ENCODE results near the gene GNAQ. TPM values are rescaled to one million over a fixed set of nuclear protein-coding genes. Genes with fewer than 3 reads are reported as not detected.

GNAQ gene
- polyA plus RNA-seq, 2 donors: 11.3 to 12.8 TPM

GRCh38 chr9:77991191-77991590, 40.4 kb downstream of the GNAQ start:
- Histone ChIP-seq H3K36me3 (ENCODE audit: control insufficient read depth in 2 of 2, insufficient read depth in 2 of 2, low read length in 1 of 2) (no peaks in the 10 kb centered on the region), H3K27ac (ENCODE audit: low read depth in 2 of 2, low read length in 1 of 2) (no peak overlapping the region), H3K27me3 (ENCODE audit: control insufficient read depth in 1 of 2, insufficient read depth in 2 of 2, low read length in 2 of 2) (no peaks in the 10 kb centered on the region), H3K4me3 (ENCODE audit: low read depth in 1 of 2, low read length in 2 of 2) (no peak overlapping the region), H3K4me1 (ENCODE audit: control insufficient read depth in 2 of 2, insufficient read depth in 2 of 2, low read length in 1 of 2) (no peaks in the 10 kb centered on the region), H3K9me3 (ENCODE audit: control insufficient read depth in 2 of 2, insufficient read depth in 1 of 2, low read depth in 1 of 2, low read length in 1 of 2) (no peaks in the 10 kb centered on the region)
- WGBS, 2 donors: 75 to 84% methylated on average over 5 of the region's 5 CpGs

DNA sequence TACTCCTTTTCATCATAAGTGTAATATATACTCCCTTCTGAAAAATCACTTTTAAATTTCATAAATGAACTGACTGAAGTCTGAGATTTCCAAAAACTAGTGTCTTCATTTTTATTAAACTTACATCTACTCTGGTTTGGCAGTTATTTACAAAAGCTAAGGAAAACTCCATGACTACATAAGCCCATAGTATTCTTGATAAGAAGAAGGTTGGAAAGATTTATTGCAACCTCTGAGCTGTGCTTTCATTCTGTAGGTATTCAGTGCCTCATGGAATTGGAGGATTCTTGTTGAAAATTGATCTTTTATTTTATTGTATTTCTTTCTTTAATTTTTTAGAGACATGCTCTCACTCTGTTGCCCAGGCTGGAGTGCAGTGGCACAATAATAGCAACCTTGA, 41.7 kb downstream of the GNAQ start:
- no peaks in the 10 kb centered on the region for H3K9me3 ChIP-seq (ENCODE audit: control insufficient read depth in 2 of 2, insufficient read depth in 1 of 2, low read depth in 1 of 2, low read length in 1 of 2)
- no peaks in the 10 kb centered on the region for H3K27me3 ChIP-seq (ENCODE audit: control insufficient read depth in 1 of 2, insufficient read depth in 2 of 2, low read length in 2 of 2)
- H3K27ac ChIP-seq (ENCODE audit: low read depth in 2 of 2, low read length in 1 of 2): no peak overlapping the region
- no peaks in the 10 kb centered on the region for H3K36me3 ChIP-seq (ENCODE audit: control insufficient read depth in 2 of 2, insufficient read depth in 2 of 2, low read length in 1 of 2)
- no peak overlapping the region for H3K4me3 ChIP-seq (ENCODE audit: low read depth in 1 of 2, low read length in 2 of 2)
- H3K4me1 ChIP-seq (ENCODE audit: control insufficient read depth in 2 of 2, insufficient read depth in 2 of 2, low read length in 1 of 2): no peaks in the 10 kb centered on the region

GRCh38 chr9:77989458-77989857, 42.2 kb downstream of the GNAQ start:
- Histone ChIP-seq H3K36me3 (ENCODE audit: control insufficient read depth in 2 of 2, insufficient read depth in 2 of 2, low read length in 1 of 2) (no peaks in the 10 kb centered on the region), H3K4me3 (ENCODE audit: low read depth in 1 of 2, low read length in 2 of 2) (no peak overlapping the region), H3K4me1 (ENCODE audit: control insufficient read depth in 2 of 2, insufficient read depth in 2 of 2, low read length in 1 of 2) (no peaks in the 10 kb centered on the region), H3K27ac (ENCODE audit: low read depth in 2 of 2, low read length in 1 of 2) (no peak overlapping the region), H3K27me3 (ENCODE audit: control insufficient read depth in 1 of 2, insufficient read depth in 2 of 2, low read length in 2 of 2) (no peaks in the 10 kb centered on the region), H3K9me3 (ENCODE audit: control insufficient read depth in 2 of 2, insufficient read depth in 1 of 2, low read depth in 1 of 2, low read length in 1 of 2) (no peaks in the 10 kb centered on the region)
- 73 to 83% methylated on average over 2 of the region's 2 CpGs for WGBS, 2 donors

DNA sequence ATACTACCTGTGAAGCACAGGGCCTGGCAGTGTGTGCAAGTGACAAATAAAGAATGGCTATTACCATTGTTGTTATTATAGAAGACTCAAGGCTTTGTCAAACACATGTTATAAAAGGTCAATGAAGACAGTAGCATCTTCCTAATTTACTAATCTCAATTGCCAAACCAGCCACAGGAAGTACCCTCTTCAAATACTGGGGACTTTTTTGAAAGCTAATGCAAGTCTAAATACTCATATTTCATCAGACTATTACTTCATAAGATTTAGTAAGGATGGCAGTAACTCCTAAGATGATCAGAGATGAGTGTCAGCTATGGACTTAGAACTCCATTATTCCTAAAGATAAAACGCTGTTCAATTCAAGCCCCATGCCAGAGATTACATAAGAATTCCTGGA, 43.0 kb downstream of the GNAQ start:
- Histone ChIP-seq H3K4me1 (ENCODE audit: control insufficient read depth in 2 of 2, insufficient read depth in 2 of 2, low read length in 1 of 2) (no peaks in the 10 kb centered on the region), H3K27ac (ENCODE audit: low read depth in 2 of 2, low read length in 1 of 2) (no peak overlapping the region), H3K4me3 (ENCODE audit: low read depth in 1 of 2, low read length in 2 of 2) (no peak overlapping the region), H3K36me3 (ENCODE audit: control insufficient read depth in 2 of 2, insufficient read depth in 2 of 2, low read length in 1 of 2) (no peaks in the 10 kb centered on the region), H3K9me3 (ENCODE audit: control insufficient read depth in 2 of 2, insufficient read depth in 1 of 2, low read depth in 1 of 2, low read length in 1 of 2) (no peaks in the 10 kb centered on the region), H3K27me3 (ENCODE audit: control insufficient read depth in 1 of 2, insufficient read depth in 2 of 2, low read length in 2 of 2) (no peaks in the 10 kb centered on the region)
- WGBS, 2 donors: 35 to 51% methylated on average over 1 of the region's 1 CpG

DNA sequence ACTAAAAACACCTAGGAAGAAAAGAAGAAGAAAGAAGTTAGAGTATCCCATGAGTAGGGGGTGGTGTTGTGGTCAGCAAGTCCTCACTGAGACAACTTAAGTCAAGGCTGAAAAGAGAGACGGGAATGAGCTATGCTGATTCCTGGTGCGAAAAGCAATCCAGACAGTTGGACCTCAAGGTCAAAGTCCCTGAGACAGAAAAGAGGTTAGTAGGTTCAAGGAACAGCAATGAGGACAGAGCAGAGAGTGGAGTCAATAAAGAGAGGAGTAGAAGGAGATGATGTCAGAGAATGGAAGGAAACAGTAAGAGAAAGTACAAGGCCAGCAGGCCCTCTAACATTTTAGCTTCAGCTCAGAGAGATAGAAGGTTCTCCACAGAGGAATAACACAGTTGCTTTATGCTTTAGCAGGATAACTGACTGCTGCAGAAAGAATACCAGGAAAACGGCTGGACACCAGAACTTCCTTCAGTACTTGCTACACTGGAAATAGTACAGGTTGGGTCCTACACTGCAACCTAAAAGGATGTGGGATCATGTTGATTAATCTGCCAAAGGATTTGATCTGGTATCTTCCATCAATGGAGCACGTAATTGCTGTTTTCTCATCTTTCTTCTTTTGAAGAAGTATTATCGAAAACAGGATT, 43.6 kb downstream of the GNAQ start:
- Histone ChIP-seq H3K4me3 (ENCODE audit: low read depth in 1 of 2, low read length in 2 of 2) (no peak overlapping the region), H3K4me1 (ENCODE audit: control insufficient read depth in 2 of 2, insufficient read depth in 2 of 2, low read length in 1 of 2) (no peaks in the 10 kb centered on the region), H3K27ac (ENCODE audit: low read depth in 2 of 2, low read length in 1 of 2) (no peak overlapping the region), H3K27me3 (ENCODE audit: control insufficient read depth in 1 of 2, insufficient read depth in 2 of 2, low read length in 2 of 2) (no peaks in the 10 kb centered on the region), H3K36me3 (ENCODE audit: control insufficient read depth in 2 of 2, insufficient read depth in 2 of 2, low read length in 1 of 2) (no peaks in the 10 kb centered on the region), H3K9me3 (ENCODE audit: control insufficient read depth in 2 of 2, insufficient read depth in 1 of 2, low read depth in 1 of 2, low read length in 1 of 2) (no peaks in the 10 kb centered on the region)
- WGBS, 2 donors: 80 to 87% methylated on average over 5 of the region's 5 CpGs

- no peaks in the 10 kb centered on the region for H3K27me3 ChIP-seq (ENCODE audit: control insufficient read depth in 1 of 2, insufficient read depth in 2 of 2, low read length in 2 of 2)
- no peak overlapping the region for H3K4me3 ChIP-seq (ENCODE audit: low read depth in 1 of 2, low read length in 2 of 2)
- 74 to 87% methylated on average over 7 of the region's 7 CpGs for WGBS, 2 donors
- no peaks in the 10 kb centered on the region for H3K4me1 ChIP-seq (ENCODE audit: control insufficient read depth in 2 of 2, insufficient read depth in 2 of 2, low read length in 1 of 2)
- H3K36me3 ChIP-seq (ENCODE audit: control insufficient read depth in 2 of 2, insufficient read depth in 2 of 2, low read length in 1 of 2): no peaks in the 10 kb centered on the region
- H3K27ac ChIP-seq (ENCODE audit: low read depth in 2 of 2, low read length in 1 of 2): no peak overlapping the region
- H3K9me3 ChIP-seq (ENCODE audit: control insufficient read depth in 2 of 2, insufficient read depth in 1 of 2, low read depth in 1 of 2, low read length in 1 of 2): no peaks in the 10 kb centered on the region
These were observed 44.4 kb downstream of the GNAQ start for GRCh38 chr9:77987081-77987656.

GRCh38 chr9:77985996-77986395, 45.6 kb downstream of the GNAQ start:
- no peak overlapping the region for H3K4me3 ChIP-seq (ENCODE audit: low read depth in 1 of 2, low read length in 2 of 2)
- 80 to 95% methylated on average over 1 of the region's 1 CpG for WGBS, 2 donors
- no peak overlapping the region for H3K27ac ChIP-seq (ENCODE audit: low read depth in 2 of 2, low read length in 1 of 2)
- no peaks in the 10 kb centered on the region for H3K9me3 ChIP-seq (ENCODE audit: control insufficient read depth in 2 of 2, insufficient read depth in 1 of 2, low read depth in 1 of 2, low read length in 1 of 2)
- no peaks in the 10 kb centered on the region for H3K4me1 ChIP-seq (ENCODE audit: control insufficient read depth in 2 of 2, insufficient read depth in 2 of 2, low read length in 1 of 2)
- no peaks in the 10 kb centered on the region for H3K36me3 ChIP-seq (ENCODE audit: control insufficient read depth in 2 of 2, insufficient read depth in 2 of 2, low read length in 1 of 2)
- H3K27me3 ChIP-seq (ENCODE audit: control insufficient read depth in 1 of 2, insufficient read depth in 2 of 2, low read length in 2 of 2): no peaks in the 10 kb centered on the region

GRCh38 chr9:77983320-77983662, 48.3 kb downstream of the GNAQ start:
- Histone ChIP-seq H3K27ac (ENCODE audit: low read depth in 2 of 2, low read length in 1 of 2) (no peak overlapping the region), H3K36me3 (ENCODE audit: control insufficient read depth in 2 of 2, insufficient read depth in 2 of 2, low read length in 1 of 2) (no peaks in the 10 kb centered on the region), H3K4me1 (ENCODE audit: control insufficient read depth in 2 of 2, insufficient read depth in 2 of 2, low read length in 1 of 2) (no peaks in the 10 kb centered on the region), H3K9me3 (ENCODE audit: control insufficient read depth in 2 of 2, insufficient read depth in 1 of 2, low read depth in 1 of 2, low read length in 1 of 2) (no peaks in the 10 kb centered on the region), H3K4me3 (ENCODE audit: low read depth in 1 of 2, low read length in 2 of 2) (no peak overlapping the region), H3K27me3 (ENCODE audit: control insufficient read depth in 1 of 2, insufficient read depth in 2 of 2, low read length in 2 of 2) (no peaks in the 10 kb centered on the region)
- 70 to 83% methylated on average over 1 of the region's 1 CpG for WGBS, 2 donors

DNA sequence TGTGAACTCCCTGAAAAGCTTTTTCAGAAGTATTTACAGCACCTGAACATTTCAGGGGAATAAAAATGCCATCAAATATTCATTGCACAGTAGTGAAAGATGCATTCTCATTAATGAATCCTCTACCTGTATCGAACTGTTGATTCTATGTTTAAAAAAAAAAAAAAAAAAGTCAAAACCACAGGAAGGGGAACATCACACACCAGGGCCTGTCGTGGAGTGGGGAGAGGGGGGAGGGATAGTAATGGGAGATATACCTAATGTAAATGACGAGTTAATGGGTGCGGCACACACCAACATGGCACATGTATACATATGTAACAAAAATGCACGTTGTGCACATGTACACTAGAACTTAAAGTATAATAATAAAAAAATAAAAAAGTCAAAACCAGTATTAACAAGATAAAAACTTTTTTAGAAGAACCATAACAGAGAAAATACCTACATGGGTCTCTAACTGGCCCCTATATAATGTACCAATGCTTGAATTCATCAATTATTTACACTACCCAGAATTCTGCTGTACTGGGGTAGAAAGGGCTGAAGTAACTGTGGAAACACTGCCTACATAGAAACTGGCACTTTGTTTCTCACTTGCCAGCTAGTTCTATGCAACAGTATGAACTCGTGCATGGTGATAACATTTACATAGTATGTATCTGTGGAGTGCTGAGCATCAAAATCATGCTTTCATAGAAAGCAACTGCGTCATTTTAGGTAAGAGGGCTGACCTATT, 48.9 kb downstream of the GNAQ start:
- Histone ChIP-seq H3K27ac (ENCODE audit: low read depth in 2 of 2, low read length in 1 of 2) (no peak overlapping the region), H3K9me3 (ENCODE audit: control insufficient read depth in 2 of 2, insufficient read depth in 1 of 2, low read depth in 1 of 2, low read length in 1 of 2) (no peaks in the 10 kb centered on the region), H3K4me1 (ENCODE audit: control insufficient read depth in 2 of 2, insufficient read depth in 2 of 2, low read length in 1 of 2) (no peaks in the 10 kb centered on the region), H3K4me3 (ENCODE audit: low read depth in 1 of 2, low read length in 2 of 2) (no peak overlapping the region), H3K36me3 (ENCODE audit: control insufficient read depth in 2 of 2, insufficient read depth in 2 of 2, low read length in 1 of 2) (no peaks in the 10 kb centered on the region), H3K27me3 (ENCODE audit: control insufficient read depth in 1 of 2, insufficient read depth in 2 of 2, low read length in 2 of 2) (no peaks in the 10 kb centered on the region)
- WGBS, 2 donors: 79 to 82% methylated on average over 7 of the region's 7 CpGs

- Histone ChIP-seq H3K27me3 (ENCODE audit: control insufficient read depth in 1 of 2, insufficient read depth in 2 of 2, low read length in 2 of 2) (no peaks in the 10 kb centered on the region), H3K4me1 (ENCODE audit: control insufficient read depth in 2 of 2, insufficient read depth in 2 of 2, low read length in 1 of 2) (peaks cover 2 to 3% of the 10 kb centered on the region in 2 donors), H3K27ac (ENCODE audit: low read depth in 2 of 2, low read length in 1 of 2) (peak overlapping the region in 1 of 2 donors; percentile 74), H3K36me3 (ENCODE audit: control insufficient read depth in 2 of 2, insufficient read depth in 2 of 2, low read length in 1 of 2) (no peaks in the 10 kb centered on the region), H3K4me3 (ENCODE audit: low read depth in 1 of 2, low read length in 2 of 2) (no peak overlapping the region), H3K9me3 (ENCODE audit: control insufficient read depth in 2 of 2, insufficient read depth in 1 of 2, low read depth in 1 of 2, low read length in 1 of 2) (no peaks in the 10 kb centered on the region)
- WGBS, 2 donors: 72 to 83% methylated on average over 1 of the region's 1 CpG
These were observed 49.7 kb downstream of the GNAQ start for GRCh38 chr9:77981907-77982306.
